ENCODE results near the gene POLDIP3.

POLDIP3 gene

GRCh38 chr22:42632096-42632495, 17.4 kb upstream of the POLDIP3 start:
- no peak for DNase-seq (ENCODE audit: insufficient read length, low spot score)

GRCh38 chr22:42630901-42631602, 16.4 kb upstream of the POLDIP3 start:
- TF ChIP-seq SPI1 (IDR thresholded peaks at IDR 0.05; ENCODE audit: low read depth, low read length) = no peak
- TF ChIP-seq POLR2A (IDR thresholded peaks at IDR 0.05; ENCODE audit: low read depth, low read length) = no peak
- TF ChIP-seq POLR2AphosphoS5 (IDR thresholded peaks at IDR 0.05; ENCODE audit: low read depth, low read length) = no peak
- no peak for TF ChIP-seq PAX5 (IDR thresholded peaks at IDR 0.05; ENCODE audit: insufficient read depth, low read length, severe bottlenecking)
- TF ChIP-seq TAF1 (IDR thresholded peaks at IDR 0.05; ENCODE audit: low read depth, low read length) = no peak
- no peak for TF ChIP-seq POU2F2 (IDR thresholded peaks at IDR 0.05; ENCODE audit: low read depth, low read length)
- DNase-seq (ENCODE audit: insufficient read length, low spot score) = no peak
- no peak for FAIRE-seq

More at GRCh38 chr22:42632096-42632495, 17.4 kb upstream of the POLDIP3 start:
- no peak for FAIRE-seq
- no peak for TF ChIP-seq POLR2AphosphoS5 (IDR thresholded peaks at IDR 0.05; ENCODE audit: low read depth, low read length)
- TF ChIP-seq POLR2A (IDR thresholded peaks at IDR 0.05; ENCODE audit: low read depth, low read length) = no peak
- no peak for TF ChIP-seq POU2F2 (IDR thresholded peaks at IDR 0.05; ENCODE audit: low read depth, low read length)
- TF ChIP-seq PAX5 (IDR thresholded peaks at IDR 0.05; ENCODE audit: insufficient read depth, low read length, severe bottlenecking) = no peak
- TF ChIP-seq SPI1 (IDR thresholded peaks at IDR 0.05; ENCODE audit: low read depth, low read length) = no peak
- TF ChIP-seq TAF1 (IDR thresholded peaks at IDR 0.05; ENCODE audit: low read depth, low read length) = no peak

- FAIRE-seq (no peak), DNase-seq (ENCODE audit: insufficient read length, low spot score) (no peak)
Observed at GRCh38 chr22:42630211-42630610, 15.5 kb upstream of the POLDIP3 start.

GRCh38 chr22:42627981-42628380, 13.3 kb upstream of the POLDIP3 start:
- TF ChIP-seq SPI1 (IDR thresholded peaks at IDR 0.05; ENCODE audit: low read depth, low read length) = no peak
- TF ChIP-seq TAF1 (IDR thresholded peaks at IDR 0.05; ENCODE audit: low read depth, low read length) = no peak
- no peak for TF ChIP-seq POLR2AphosphoS5 (IDR thresholded peaks at IDR 0.05; ENCODE audit: low read depth, low read length)
- no peak for TF ChIP-seq POU2F2 (IDR thresholded peaks at IDR 0.05; ENCODE audit: low read depth, low read length)
- no peak for TF ChIP-seq PAX5 (IDR thresholded peaks at IDR 0.05; ENCODE audit: insufficient read depth, low read length, severe bottlenecking)
- FAIRE-seq (no peak), DNase-seq (ENCODE audit: insufficient read length, low spot score) (no peak)

More at GRCh38 chr22:42630211-42630610, 15.5 kb upstream of the POLDIP3 start:
- TF ChIP-seq POLR2A (IDR thresholded peaks at IDR 0.05; ENCODE audit: low read depth, low read length) = no peak
- no peak for TF ChIP-seq TAF1 (IDR thresholded peaks at IDR 0.05; ENCODE audit: low read depth, low read length)
- TF ChIP-seq SPI1 (IDR thresholded peaks at IDR 0.05; ENCODE audit: low read depth, low read length) = no peak
- TF ChIP-seq POU2F2 (IDR thresholded peaks at IDR 0.05; ENCODE audit: low read depth, low read length) = no peak
- TF ChIP-seq POLR2AphosphoS5 (IDR thresholded peaks at IDR 0.05; ENCODE audit: low read depth, low read length) = no peak
- no peak for TF ChIP-seq PAX5 (IDR thresholded peaks at IDR 0.05; ENCODE audit: insufficient read depth, low read length, severe bottlenecking)

GRCh38 chr22:42626951-42627625, 12.4 kb upstream of the POLDIP3 start:
- DNase-seq (ENCODE audit: insufficient read length, low spot score) (no peak), FAIRE-seq (no peak)
- TF ChIP-seq POLR2A (IDR thresholded peaks at IDR 0.05; ENCODE audit: low read depth, low read length) = no peak
- no peak for TF ChIP-seq TAF1 (IDR thresholded peaks at IDR 0.05; ENCODE audit: low read depth, low read length)
- no peak for TF ChIP-seq POLR2AphosphoS5 (IDR thresholded peaks at IDR 0.05; ENCODE audit: low read depth, low read length)
- TF ChIP-seq PAX5 (IDR thresholded peaks at IDR 0.05; ENCODE audit: insufficient read depth, low read length, severe bottlenecking) = no peak
- TF ChIP-seq SPI1 (IDR thresholded peaks at IDR 0.05; ENCODE audit: low read depth, low read length) = no peak
- TF ChIP-seq POU2F2 (IDR thresholded peaks at IDR 0.05; ENCODE audit: low read depth, low read length) = no peak

- FAIRE-seq (no peak), DNase-seq (ENCODE audit: insufficient read length, low spot score) (no peak)
- TF ChIP-seq PAX5 (IDR thresholded peaks at IDR 0.05; ENCODE audit: insufficient read depth, low read length, severe bottlenecking) = no peak
- no peak for TF ChIP-seq SPI1 (IDR thresholded peaks at IDR 0.05; ENCODE audit: low read depth, low read length)
- no peak for TF ChIP-seq POLR2A (IDR thresholded peaks at IDR 0.05; ENCODE audit: low read depth, low read length)
- no peak for TF ChIP-seq TAF1 (IDR thresholded peaks at IDR 0.05; ENCODE audit: low read depth, low read length)
- no peak for TF ChIP-seq POLR2AphosphoS5 (IDR thresholded peaks at IDR 0.05; ENCODE audit: low read depth, low read length)
- TF ChIP-seq POU2F2 (IDR thresholded peaks at IDR 0.05; ENCODE audit: low read depth, low read length) = no peak
Observed at GRCh38 chr22:42626431-42626830, 11.7 kb upstream of the POLDIP3 start.

- TF ChIP-seq POLR2AphosphoS5 (IDR thresholded peaks at IDR 0.05; ENCODE audit: low read depth, low read length) (no peak), PAX5 (IDR thresholded peaks at IDR 0.05; ENCODE audit: insufficient read depth, low read length, severe bottlenecking) (no peak), POU2F2 (IDR thresholded peaks at IDR 0.05; ENCODE audit: low read depth, low read length) (no peak)
- DNase-seq (ENCODE audit: insufficient read length, low spot score) (no peak), FAIRE-seq (no peak)
Observed at GRCh38 chr22:42625416-42625815, 10.7 kb upstream of the POLDIP3 start.

GRCh38 chr22:42624551-42625106, 9.9 kb upstream of the POLDIP3 start:
- DNase-seq (ENCODE audit: insufficient read length, low spot score) (no peak), FAIRE-seq (no peak)
- TF ChIP-seq POLR2A (IDR thresholded peaks at IDR 0.05; ENCODE audit: low read depth, low read length) = no peak
- TF ChIP-seq TAF1 (IDR thresholded peaks at IDR 0.05; ENCODE audit: low read depth, low read length) = no peak
- TF ChIP-seq SPI1 (IDR thresholded peaks at IDR 0.05; ENCODE audit: low read depth, low read length) = no peak
- no peak for TF ChIP-seq POU2F2 (IDR thresholded peaks at IDR 0.05; ENCODE audit: low read depth, low read length)
- no peak for TF ChIP-seq POLR2AphosphoS5 (IDR thresholded peaks at IDR 0.05; ENCODE audit: low read depth, low read length)
- no peak for TF ChIP-seq PAX5 (IDR thresholded peaks at IDR 0.05; ENCODE audit: insufficient read depth, low read length, severe bottlenecking)

GRCh38 chr22:42623756-42624441, 9.2 kb upstream of the POLDIP3 start:
- FAIRE-seq (no peak), DNase-seq (ENCODE audit: insufficient read length, low spot score) (no peak)
- TF ChIP-seq TAF1 (IDR thresholded peaks at IDR 0.05; ENCODE audit: low read depth, low read length) (no peak), POLR2AphosphoS5 (IDR thresholded peaks at IDR 0.05; ENCODE audit: low read depth, low read length) (no peak), POLR2A (IDR thresholded peaks at IDR 0.05; ENCODE audit: low read depth, low read length) (no peak), PAX5 (IDR thresholded peaks at IDR 0.05; ENCODE audit: insufficient read depth, low read length, severe bottlenecking) (no peak), SPI1 (IDR thresholded peaks at IDR 0.05; ENCODE audit: low read depth, low read length) (no peak), POU2F2 (IDR thresholded peaks at IDR 0.05; ENCODE audit: low read depth, low read length) (no peak)

All from GM12891 (cell line).